Stomach (tissue), 19 donors: ENCODE data around the gene ZBTB18. TPM values are rescaled to one million over a fixed set of nuclear protein-coding genes. Genes with fewer than 3 reads are reported as not detected.

Experiments
- DNase-seq, 2 donors: peaks; one replicate each; pipeline versions ENCODE4 v3.0.0 to v3.0.0-alpha.2; 2013 to 2019
- H3K27ac ChIP-seq, 5 donors: fragments of 200-600 bp in 4 of 5; sonication (generic) in 4 of 5; one replicate each; pipeline ENCODE4 v1.5.1; 2013 to 2019; ENCODE audit warnings: mild to moderate bottlenecking in 1 of 5, moderate library complexity in 1 of 5
- H3K27me3 ChIP-seq, 3 donors: fragments of 200-600 bp; sonication (generic); one replicate each; pipeline ENCODE4 v1.5.1; 2017 to 2019; ENCODE audit warnings: mixed run types in 1 of 3
- H3K36me3 ChIP-seq, 4 donors: fragments of 200-600 bp; sonication (generic); 1 replicate in 3 of 4; 2 replicates in 1 of 4; pipeline ENCODE4 v1.5.1; 2016 to 2019
- H3K4me1 ChIP-seq, 4 donors: fragments of 200-600 bp; sonication (generic); one replicate each; pipeline ENCODE4 v1.5.1; 2016 to 2019
- H3K4me3 ChIP-seq, 4 donors: fragments of 200-600 bp; sonication (generic) in 3 of 4; one replicate each; pipeline ENCODE4 v1.5.1; 2016 to 2019; ENCODE audit warnings: mild to moderate bottlenecking in 1 of 4
- H3K9me3 ChIP-seq, 4 donors: fragments of 200-600 bp; sonication (generic); one replicate each; pipeline ENCODE4 v1.5.1; 2016 to 2019
- EP300 ChIP-seq: sonication (generic); formaldehyde crosslinking; IDR thresholded peaks from one replicate; pipeline ENCODE4 v1.6.1; 2017; ENCODE audit warnings: antibody characterized with exemption
- POLR2A ChIP-seq, 4 donors: fragments of 450-650 bp; IDR thresholded peaks; one replicate each; pipeline ENCODE4 v1.6.1; 2016; ENCODE audit warnings: antibody characterized with exemption in 4 of 4, control low read depth in 2 of 4, mild to moderate bottlenecking in 1 of 4, moderate library complexity in 1 of 4
- POLR2AphosphoS5 ChIP-seq, 3 donors: sonication (generic); formaldehyde crosslinking; IDR thresholded peaks; one replicate each; pipeline ENCODE4 v1.6.1; 2016; ENCODE audit warnings: antibody characterized with exemption in 3 of 3
- WGBS, 5 donors: extraction: QIAGEN DNeasy Blood & Tissue Kit in 3 of 5; methylation state at CpG; one replicate each; pipeline versions ENCODE4 v1.1.5 to v1.1.7; 2013 to 2018; 5-methylcytosine and 5-hydroxymethylcytosine counted together
- intact Hi-C: fragments of 100-400 bp; cut with DNase I; formaldehyde crosslinking; loops from one replicate; pipeline ENCODE4 v1.15.1; 2023; ENCODE audit warnings: low total_unique reads
- long read RNA-seq, 10 donors: transcript quantifications; one replicate each; lab custom pipeline, GENCODE V29; 2026
- polyA plus RNA-seq, 3 donors: library from polyadenylated mRNA; stranded (reverse); fragments of 200-250 nt; gene quantifications; one replicate each; pipeline ENCODE4 v1.2.3, GENCODE V29; 2013
- total RNA-seq, 5 donors: library from RNA; depleted of rRNA; stranded (reverse); fragments of >200 nt; gene quantifications; one replicate each; pipeline versions ENCODE4 v1.1.0 to v1.2.3, GENCODE V29; 2014 to 2016
- TF ChIP-seq, protein P1 (sequence below), 7 experiments: fragments of 450-650 bp in 4 of 7; fragments of 200-600 bp in 3 of 7; sonication (generic) in 3 of 7; IDR thresholded peaks; one replicate each; pipeline ENCODE4 v1.5.1; 2016 to 2019; ENCODE audit warnings: antibody characterized with exemption in 7 of 7, control low read depth in 2 of 7, mild to moderate bottlenecking in 1 of 7
- donor health status: healthy with polysubstance abuse.
- donor health status: Bipolar disorder and iron deficiency.
- donor health status: healthy.

The ZBTB18 gene
- 10 to 100 TPM; 14.6 to 27.2 (median 18.7) TPM for total RNA-seq
- 1 to 10 TPM; 5.7 to 7.4 (median 7.2) TPM for polyA plus RNA-seq
- long read RNA-seq, donor 1, partial matches to known transcripts: 0 of 1 reads
- long read RNA-seq, donor 1, other reads (novel, unspliced or antisense): 0 of 1 reads
- long read RNA-seq, donor 2, partial matches to known transcripts: 0 of 2 reads
- long read RNA-seq, donor 2, other reads (novel, unspliced or antisense): 0 of 2 reads
- long read RNA-seq, donor 3, partial matches to known transcripts: 0 of 1 reads
- long read RNA-seq, donor 3, other reads (novel, unspliced or antisense): 0 of 1 reads
- long read RNA-seq, donor 4, partial matches to known transcripts: 0 of 1 reads
- long read RNA-seq, donor 4, other reads (novel, unspliced or antisense): 0 of 1 reads
- long read RNA-seq, donor 5, transcript ZBTB18-202 (2 exons, 3,740 nt): major isoform, 8 of 8 reads
- long read RNA-seq, donor 5, partial matches to known transcripts: 0 of 8 reads
- long read RNA-seq, donor 5, other reads (novel, unspliced or antisense): 0 of 8 reads
- long read RNA-seq, donor 6: 0 reads
- long read RNA-seq, donor 7, transcript ZBTB18-202 (2 exons, 3,740 nt): major isoform, 8 of 8 reads
- long read RNA-seq, donor 7, partial matches to known transcripts: 0 of 8 reads
- long read RNA-seq, donor 7, other reads (novel, unspliced or antisense): 0 of 8 reads
- long read RNA-seq, donor 8, transcript ZBTB18-202 (2 exons, 3,740 nt): major isoform, 5 of 5 reads
- long read RNA-seq, donor 8, partial matches to known transcripts: 0 of 5 reads
- long read RNA-seq, donor 8, other reads (novel, unspliced or antisense): 0 of 5 reads
- long read RNA-seq, donor 9, partial matches to known transcripts: 0 of 4 reads
- long read RNA-seq, donor 9, other reads (novel, unspliced or antisense): 0 of 4 reads
- long read RNA-seq, donor 10: 0 reads

DNA sequence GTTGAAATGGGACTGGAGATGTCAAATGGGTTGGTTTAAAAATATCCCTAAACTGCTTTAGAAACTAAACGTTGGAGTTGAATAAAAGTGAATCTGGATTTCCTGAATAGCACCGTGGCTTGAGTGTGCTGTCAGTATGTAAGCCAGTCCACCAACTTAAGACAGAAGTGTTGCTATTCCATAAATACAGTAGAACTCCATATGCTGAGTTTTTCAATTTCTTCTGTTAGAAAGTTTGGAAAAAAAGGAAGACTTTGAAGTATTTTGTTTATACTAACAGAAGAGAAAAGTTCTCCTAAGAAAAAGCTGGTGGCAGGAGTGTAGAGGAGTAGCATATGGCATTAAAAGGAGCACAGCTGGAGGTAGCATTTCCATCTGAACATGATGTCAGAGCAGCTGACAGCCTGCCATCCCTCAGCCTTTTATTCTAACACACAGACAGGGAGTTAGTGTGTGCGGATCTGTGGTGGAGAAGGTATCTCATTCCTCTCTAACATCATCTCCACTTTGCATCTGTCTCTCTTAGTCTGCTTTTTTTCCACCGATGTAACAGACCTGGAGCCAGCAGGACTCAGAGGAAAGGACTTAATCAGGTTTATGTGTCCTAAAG, at the start of gene ZBTB18:
TSS of gene ZBTB18 (plus strand) at position 449 of the 610 bp plus-strand sequence. CDS start at position 598, 149 bp downstream.
- Histone ChIP-seq H3K27me3 (no peaks in the 10 kb centered on the region), H3K27ac (peak within 1 kb of the TSS; percentile 87 to 100 (median 98)), H3K4me1 (peaks cover 8 to 53% (median 38%) of the 10 kb centered on the region in 4 donors), H3K36me3 (peaks cover 15 to 24% (median 23%) of the 10 kb centered on the region in 4 donors), H3K4me3 (peak within 1 kb of the TSS; percentile 65 to 85 (median 81)), H3K9me3 (no peaks in the 10 kb centered on the region)
- peak in 1 of 2 donors; percentile 67 for DNase-seq
- TF ChIP-seq, protein P1, sequence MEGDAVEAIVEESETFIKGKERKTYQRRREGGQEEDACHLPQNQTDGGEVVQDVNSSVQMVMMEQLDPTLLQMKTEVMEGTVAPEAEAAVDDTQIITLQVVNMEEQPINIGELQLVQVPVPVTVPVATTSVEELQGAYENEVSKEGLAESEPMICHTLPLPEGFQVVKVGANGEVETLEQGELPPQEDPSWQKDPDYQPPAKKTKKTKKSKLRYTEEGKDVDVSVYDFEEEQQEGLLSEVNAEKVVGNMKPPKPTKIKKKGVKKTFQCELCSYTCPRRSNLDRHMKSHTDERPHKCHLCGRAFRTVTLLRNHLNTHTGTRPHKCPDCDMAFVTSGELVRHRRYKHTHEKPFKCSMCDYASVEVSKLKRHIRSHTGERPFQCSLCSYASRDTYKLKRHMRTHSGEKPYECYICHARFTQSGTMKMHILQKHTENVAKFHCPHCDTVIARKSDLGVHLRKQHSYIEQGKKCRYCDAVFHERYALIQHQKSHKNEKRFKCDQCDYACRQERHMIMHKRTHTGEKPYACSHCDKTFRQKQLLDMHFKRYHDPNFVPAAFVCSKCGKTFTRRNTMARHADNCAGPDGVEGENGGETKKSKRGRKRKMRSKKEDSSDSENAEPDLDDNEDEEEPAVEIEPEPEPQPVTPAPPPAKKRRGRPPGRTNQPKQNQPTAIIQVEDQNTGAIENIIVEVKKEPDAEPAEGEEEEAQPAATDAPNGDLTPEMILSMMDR (IDR thresholded peaks at IDR 0.05): no peak
- no peak for TF ChIP-seq EP300
- TF ChIP-seq POLR2AphosphoS5 (IDR thresholded peaks at IDR 0.05): no peak
- TF ChIP-seq POLR2A (IDR thresholded peaks at IDR 0.05): no peak
- WGBS, 5 donors: 10 to 18% (median 14%) methylated on average over 4 of the region's 4 CpGs
- intact Hi-C loops: no loop called here

DNA sequence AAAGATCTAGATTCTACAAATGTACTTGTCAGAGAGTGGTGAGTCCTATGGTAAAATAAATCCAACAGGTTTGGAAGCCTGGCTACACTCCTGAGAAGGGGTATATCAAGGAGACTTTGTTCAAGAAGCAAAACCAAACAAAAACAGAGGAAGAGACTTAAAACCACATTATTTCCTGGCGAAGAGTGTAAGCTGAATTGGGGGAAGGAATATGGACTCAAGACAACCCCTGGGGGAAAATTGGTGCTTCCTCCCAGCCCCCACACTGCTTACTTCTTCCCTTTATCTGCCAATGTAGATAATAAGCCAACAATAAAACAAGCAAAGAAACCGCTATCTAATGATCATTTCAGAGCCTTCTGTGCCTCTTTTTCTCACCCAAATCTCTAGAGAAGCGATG, 48.4 kb upstream of the ZBTB18 start:
- H3K4me3 ChIP-seq: no peak overlapping the region
- no peak overlapping the region for H3K27ac ChIP-seq
- H3K9me3 ChIP-seq: no peaks in the 10 kb centered on the region
- no peaks in the 10 kb centered on the region for H3K36me3 ChIP-seq
- H3K4me1 ChIP-seq: no peaks in the 10 kb centered on the region
- no peak for DNase-seq
- intact Hi-C loops: no loop called here
- peaks cover 0 to 2% (median 0%) of the 10 kb centered on the region in 3 donors for H3K27me3 ChIP-seq
- TF ChIP-seq POLR2AphosphoS5 (IDR thresholded peaks at IDR 0.05): no peak
- TF ChIP-seq EP300: no peak
- no peak for TF ChIP-seq POLR2A (IDR thresholded peaks at IDR 0.05)
- TF ChIP-seq, protein P1 (IDR thresholded peaks at IDR 0.05): no peak
- 33 to 55% (median 50%) methylated on average over 3 of the region's 3 CpGs for WGBS, 5 donors

DNA sequence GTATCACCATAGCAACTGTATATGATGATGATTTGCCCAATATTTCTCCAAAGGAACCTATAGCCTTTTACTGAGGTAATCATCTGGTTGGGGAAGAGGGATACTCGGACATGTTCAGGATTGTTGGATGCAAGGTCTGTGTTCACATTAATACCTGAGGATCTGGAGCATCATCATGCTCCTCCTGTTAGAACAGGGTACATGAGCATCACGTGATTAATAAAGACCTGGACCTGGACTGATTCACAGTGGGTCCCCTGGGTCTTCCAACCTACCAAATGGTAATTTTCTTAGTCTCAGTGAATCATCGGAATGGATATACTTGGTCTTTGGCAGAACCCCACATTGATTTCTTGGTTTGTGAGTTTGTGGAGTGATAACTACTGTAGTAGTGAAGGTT, 45.6 kb upstream of the ZBTB18 start:
- no peak for DNase-seq
- WGBS, 5 donors: 77 to 89% (median 87%) methylated on average over 3 of the region's 3 CpGs
- TF ChIP-seq POLR2AphosphoS5 (IDR thresholded peaks at IDR 0.05): no peak
- no peak for TF ChIP-seq POLR2A (IDR thresholded peaks at IDR 0.05)
- TF ChIP-seq, protein P1 (IDR thresholded peaks at IDR 0.05): no peak
- no peak for TF ChIP-seq EP300
- H3K4me1 ChIP-seq: no peaks in the 10 kb centered on the region
- H3K9me3 ChIP-seq: no peaks in the 10 kb centered on the region
- H3K27ac ChIP-seq: no peak overlapping the region
- no peaks in the 10 kb centered on the region for H3K36me3 ChIP-seq
- peaks cover 0 to 13% (median 0%) of the 10 kb centered on the region in 3 donors for H3K27me3 ChIP-seq
- intact Hi-C loops: no loop called here
- H3K4me3 ChIP-seq: no peak overlapping the region

DNA sequence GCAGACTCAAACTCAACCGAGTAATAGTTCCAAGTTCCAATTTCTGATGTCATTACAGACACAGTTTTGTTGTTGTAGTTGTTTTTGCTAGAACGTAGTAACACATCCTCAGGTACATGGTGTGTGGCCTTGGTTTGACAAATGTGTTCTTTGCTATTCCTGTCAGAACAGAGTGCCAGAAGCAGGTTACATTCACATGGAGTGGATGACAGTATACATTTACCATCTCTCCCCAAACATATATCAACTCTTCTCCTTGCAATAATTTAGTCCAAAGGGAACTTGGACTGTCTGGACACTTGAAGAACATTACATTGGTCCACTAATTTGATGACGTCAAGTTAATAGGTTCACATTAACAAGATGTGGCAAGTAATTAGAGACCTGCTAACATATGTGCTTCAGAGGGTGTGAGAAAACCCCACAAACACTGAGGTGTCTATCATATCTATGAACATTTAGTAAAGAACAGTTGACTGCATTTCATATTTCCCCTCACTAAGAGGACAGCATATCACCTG, 44.6 kb upstream of the ZBTB18 start:
- WGBS, 5 donors: 56 to 64% (median 63%) methylated on average over 3 of the region's 3 CpGs
- Histone ChIP-seq H3K4me1 (no peaks in the 10 kb centered on the region), H3K4me3 (no peak overlapping the region), H3K27me3 (peaks cover 0 to 12% (median 0%) of the 10 kb centered on the region in 3 donors), H3K9me3 (no peaks in the 10 kb centered on the region), H3K36me3 (no peaks in the 10 kb centered on the region), H3K27ac (no peak overlapping the region)
- intact Hi-C loops: no loop called here
- no peak for TF ChIP-seq POLR2A (IDR thresholded peaks at IDR 0.05)
- TF ChIP-seq POLR2AphosphoS5 (IDR thresholded peaks at IDR 0.05): no peak
- TF ChIP-seq, protein P1 (IDR thresholded peaks at IDR 0.05): no peak
- no peak for TF ChIP-seq EP300
- no peak for DNase-seq
